ENCODE data around the gene TSHR. TPM values are rescaled to one million over a fixed set of nuclear protein-coding genes. Genes with fewer than 3 reads are reported as not detected.

The TSHR gene
- total and polyA plus RNA-seq, 2 donors (not counting 3 experiments of a cell fraction or from before 2014, with no cell fraction given), result not detected

DNA sequence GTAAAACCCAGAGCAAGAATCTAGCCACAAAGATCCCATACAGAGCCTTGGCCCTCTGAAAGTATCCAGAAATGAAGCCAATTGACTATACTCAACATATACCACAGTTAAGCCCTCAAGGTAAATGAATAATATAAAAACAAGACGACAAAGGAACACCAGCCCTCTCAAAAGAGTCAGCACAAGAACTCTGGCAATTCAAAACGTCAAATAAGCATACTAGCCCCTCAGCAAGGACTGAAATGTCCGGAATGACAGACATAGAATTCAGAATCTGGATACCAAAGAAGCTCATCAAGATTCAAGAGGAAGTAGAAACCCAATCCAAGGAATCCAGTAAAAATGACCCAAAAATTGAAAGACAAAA, 215.4 kb downstream of the TSHR start:
- no peaks in the 10 kb centered on the region for H3K9me1 ChIP-seq (replicated peaks; ENCODE audit: control insufficient read depth, extremely low read depth, insufficient read depth, low read length)
- no peak overlapping the region for H3K4me2 ChIP-seq (ENCODE audit: insufficient read depth, low read length)
- H3K27ac ChIP-seq (ENCODE audit: insufficient read depth, low read depth, low read length), result no peak overlapping the region
- dilution Hi-C loops (cut with MboI; ENCODE audit: extremely low pct_ligation_motif_present, low sequenced_read_pairs), result no loop called here
- no peak overlapping the region for H2AFZ ChIP-seq (ENCODE audit: low read depth, low read length)
- intact Hi-C loops (cut with micrococcal nuclease), result loop anchor here (1.0 to 5.0 kb wide), 6 partner anchors 48 to 1115 kb away; partner anchors contain the start of gene CEP128
- peaks cover 12% of the 10 kb centered on the region for H3K4me1 ChIP-seq (ENCODE audit: control insufficient read depth, extremely low read depth, insufficient read depth, low read length)
- CTCF ChIA-PET, result interaction anchor here (0.6 to 3.6 kb wide), 13 partner anchors 9 to 1115 kb away, joined by 3 to 36 read pairs (median 4); partner anchors contain the start of gene TSHR
- DNase-seq (ENCODE audit: low read depth, low spot score) (no peak), FAIRE-seq (no peak)
- TF ChIP-seq, protein P1, sequence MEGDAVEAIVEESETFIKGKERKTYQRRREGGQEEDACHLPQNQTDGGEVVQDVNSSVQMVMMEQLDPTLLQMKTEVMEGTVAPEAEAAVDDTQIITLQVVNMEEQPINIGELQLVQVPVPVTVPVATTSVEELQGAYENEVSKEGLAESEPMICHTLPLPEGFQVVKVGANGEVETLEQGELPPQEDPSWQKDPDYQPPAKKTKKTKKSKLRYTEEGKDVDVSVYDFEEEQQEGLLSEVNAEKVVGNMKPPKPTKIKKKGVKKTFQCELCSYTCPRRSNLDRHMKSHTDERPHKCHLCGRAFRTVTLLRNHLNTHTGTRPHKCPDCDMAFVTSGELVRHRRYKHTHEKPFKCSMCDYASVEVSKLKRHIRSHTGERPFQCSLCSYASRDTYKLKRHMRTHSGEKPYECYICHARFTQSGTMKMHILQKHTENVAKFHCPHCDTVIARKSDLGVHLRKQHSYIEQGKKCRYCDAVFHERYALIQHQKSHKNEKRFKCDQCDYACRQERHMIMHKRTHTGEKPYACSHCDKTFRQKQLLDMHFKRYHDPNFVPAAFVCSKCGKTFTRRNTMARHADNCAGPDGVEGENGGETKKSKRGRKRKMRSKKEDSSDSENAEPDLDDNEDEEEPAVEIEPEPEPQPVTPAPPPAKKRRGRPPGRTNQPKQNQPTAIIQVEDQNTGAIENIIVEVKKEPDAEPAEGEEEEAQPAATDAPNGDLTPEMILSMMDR (IDR thresholded peaks at IDR 0.05; ENCODE audit: extremely low read depth in 1 of 2, insufficient read depth in 1 of 2, low read depth in 1 of 2, low read length in 2 of 2), result no peak
- TF ChIP-seq MYC (IDR thresholded peaks at IDR 0.05; ENCODE audit: low read depth, low read length), result no peak
- no peak for TF ChIP-seq JUN (IDR thresholded peaks at IDR 0.05; ENCODE audit: borderline replicate concordance, insufficient read depth, insufficient read length, low read depth)
- no peak for TF ChIP-seq FOS (IDR thresholded peaks at IDR 0.05; ENCODE audit: borderline replicate concordance, insufficient read depth, low read length)
- TF ChIP-seq GATA2 (IDR thresholded peaks at IDR 0.05; ENCODE audit: insufficient read depth, insufficient read length, low read depth, low read length), result no peak
- TF ChIP-seq, protein P2, sequence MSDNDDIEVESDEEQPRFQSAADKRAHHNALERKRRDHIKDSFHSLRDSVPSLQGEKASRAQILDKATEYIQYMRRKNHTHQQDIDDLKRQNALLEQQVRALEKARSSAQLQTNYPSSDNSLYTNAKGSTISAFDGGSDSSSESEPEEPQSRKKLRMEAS (IDR thresholded peaks at IDR 0.05; ENCODE audit: insufficient read depth, insufficient read length), result no peak
- TF ChIP-seq EZH2 (IDR thresholded peaks at IDR 0.05; ENCODE audit: borderline replicate concordance, low read depth, low read length, severe bottlenecking), result no peak
- no peak for TF ChIP-seq POLR2AphosphoS5 (IDR thresholded peaks at IDR 0.05; ENCODE audit: insufficient read depth, low read depth, low read length)
- TF ChIP-seq POLR2A (IDR thresholded peaks at IDR 0.05; ENCODE audit: low read depth, low read length), result no peak
- no peak overlapping the region for H3K9ac ChIP-seq (replicated peaks; ENCODE audit: extremely low read depth, insufficient read depth, low read length)
- H3K9me3 ChIP-seq (replicated peaks; ENCODE audit: control insufficient read depth, insufficient read depth, low read length), result no peaks in the 10 kb centered on the region
- no peaks in the 10 kb centered on the region for H3K36me3 ChIP-seq (ENCODE audit: control insufficient read depth in 2 of 2, extremely low read depth in 1 of 2, insufficient read depth in 2 of 2, low read length in 2 of 2)
- H4K20me1 ChIP-seq (replicated peaks; ENCODE audit: control insufficient read depth, extremely low read depth, insufficient read depth, low read length), result no peaks in the 10 kb centered on the region
- TSS peak; percentile 92 for BruUV-seq (replicated peaks)
- peak overlapping the region in 1 of 3 experiments; percentile 72 for H3K4me3 ChIP-seq (replicated peaks in 1 of 3; ENCODE audit: insufficient read depth in 1 of 3, low read depth in 1 of 3, low read length in 3 of 3)
- POLR2A ChIA-PET, result interaction anchor here (1.2 to 2.0 kb wide), 3 partner anchors 48 to 229 kb away, joined by 4 to 16 read pairs (median 11); partner anchors contain the start of genes CEP128 and GTF2A1
- H3K27me3 ChIP-seq (ENCODE audit: control insufficient read depth in 2 of 2, insufficient read depth in 2 of 2, low read length in 2 of 2), result no peaks in the 10 kb centered on the region
- H3K79me2 ChIP-seq (ENCODE audit: control insufficient read depth, insufficient read depth, low read length), result no peaks in the 10 kb centered on the region
